22Rv1 (cell line): ENCODE data around the gene PABPC1L2B.
"Not testable (repeated sequence)": the region's sequence is repeated elsewhere in the genome, so short reads cannot be mapped to it uniquely, and the experiment has no call there.

Source experiments
- CTCF ChIP-seq: fragments of 450-650 bp; IDR thresholded peaks from 2 replicates; pipeline ENCODE4 v1.5.1; 2017; ENCODE audit warnings: mild to moderate bottlenecking
- ZFX ChIP-seq: fragments of 450-650 bp; IDR thresholded peaks from 2 replicates; pipeline ENCODE4 v1.6.1; 2017; ENCODE audit warnings: antibody characterized with exemption, borderline replicate concordance

GRCh38 chrX:72971859-72972258, 30.9 kb upstream of the PABPC1L2B start:
- not testable (repeated sequence) for TF ChIP-seq CTCF, ZFX
